ENCODE measurements around the gene BTBD18. TPM values are rescaled to one million over a fixed set of nuclear protein-coding genes. Genes with fewer than 3 reads are reported as not detected.

BTBD18 gene
- total RNA-seq, 4 donors from 2014 or later, result not detected

DNA sequence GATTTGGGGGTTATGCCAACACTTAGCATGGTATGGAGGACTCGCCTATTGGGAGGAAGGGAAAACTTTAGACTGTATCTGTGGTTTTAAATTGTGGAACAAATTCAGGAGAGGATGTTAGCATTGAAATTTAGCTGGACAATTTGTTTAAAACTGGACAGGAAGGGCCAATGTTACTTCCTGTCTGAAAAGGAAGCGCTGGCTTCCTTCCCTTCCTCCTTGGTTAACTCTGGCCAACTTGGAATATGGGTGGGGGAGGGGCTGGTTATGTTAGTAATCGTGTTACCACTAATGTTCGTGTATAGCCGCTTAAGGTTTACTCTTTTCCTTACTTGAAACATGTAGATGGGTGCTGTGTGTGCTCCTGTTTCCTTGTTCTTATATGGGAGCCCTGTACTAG is 23.9 kb upstream of the BTBD18 start:
- intact Hi-C loops (cut with DNase I), result no loop called here
- TF ChIP-seq POLR2A (IDR thresholded peaks at IDR 0.05), result no peak
- TF ChIP-seq, protein P1, sequence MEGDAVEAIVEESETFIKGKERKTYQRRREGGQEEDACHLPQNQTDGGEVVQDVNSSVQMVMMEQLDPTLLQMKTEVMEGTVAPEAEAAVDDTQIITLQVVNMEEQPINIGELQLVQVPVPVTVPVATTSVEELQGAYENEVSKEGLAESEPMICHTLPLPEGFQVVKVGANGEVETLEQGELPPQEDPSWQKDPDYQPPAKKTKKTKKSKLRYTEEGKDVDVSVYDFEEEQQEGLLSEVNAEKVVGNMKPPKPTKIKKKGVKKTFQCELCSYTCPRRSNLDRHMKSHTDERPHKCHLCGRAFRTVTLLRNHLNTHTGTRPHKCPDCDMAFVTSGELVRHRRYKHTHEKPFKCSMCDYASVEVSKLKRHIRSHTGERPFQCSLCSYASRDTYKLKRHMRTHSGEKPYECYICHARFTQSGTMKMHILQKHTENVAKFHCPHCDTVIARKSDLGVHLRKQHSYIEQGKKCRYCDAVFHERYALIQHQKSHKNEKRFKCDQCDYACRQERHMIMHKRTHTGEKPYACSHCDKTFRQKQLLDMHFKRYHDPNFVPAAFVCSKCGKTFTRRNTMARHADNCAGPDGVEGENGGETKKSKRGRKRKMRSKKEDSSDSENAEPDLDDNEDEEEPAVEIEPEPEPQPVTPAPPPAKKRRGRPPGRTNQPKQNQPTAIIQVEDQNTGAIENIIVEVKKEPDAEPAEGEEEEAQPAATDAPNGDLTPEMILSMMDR (IDR thresholded peaks at IDR 0.05), result no peak
- H3K4me3 ChIP-seq (replicated peaks in 1 of 3), result peak overlapping the region in 1 of 3 donors; percentile 16
- peaks cover 96 to 99% of the 10 kb centered on the region in 2 donors for H3K4me1 ChIP-seq
- no peaks in the 10 kb centered on the region for H3K9me3 ChIP-seq
- peak overlapping the region; percentile 97 to 99 (median 99) for H3K27ac ChIP-seq
- WGBS, 2 donors, result 28 to 31% methylated on average over 5 of the region's 5 CpGs
- H3K36me3 ChIP-seq, result no peaks in the 10 kb centered on the region
- no peaks in the 10 kb centered on the region for H3K27me3 ChIP-seq
- no peak for DNase-seq

GRCh38 chr11:57773026-57773598 is 21.5 kb upstream of the BTBD18 start:
- Histone ChIP-seq H3K36me3 (no peaks in the 10 kb centered on the region), H3K4me3 (replicated peaks in 1 of 3) (no peak overlapping the region), H3K9me3 (no peaks in the 10 kb centered on the region), H3K27me3 (no peaks in the 10 kb centered on the region), H3K27ac (peak overlapping the region; percentile 97 to 99 (median 99)), H3K4me1 (peaks cover 91 to 94% of the 10 kb centered on the region in 2 donors)
- intact Hi-C loops (cut with DNase I), result no loop called here
- no peak for DNase-seq
- TF ChIP-seq, protein P1 (IDR thresholded peaks at IDR 0.05), result no peak
- no peak for TF ChIP-seq POLR2A (IDR thresholded peaks at IDR 0.05)
- 69 to 79% methylated on average over 5 of the region's 5 CpGs for WGBS, 2 donors

DNA sequence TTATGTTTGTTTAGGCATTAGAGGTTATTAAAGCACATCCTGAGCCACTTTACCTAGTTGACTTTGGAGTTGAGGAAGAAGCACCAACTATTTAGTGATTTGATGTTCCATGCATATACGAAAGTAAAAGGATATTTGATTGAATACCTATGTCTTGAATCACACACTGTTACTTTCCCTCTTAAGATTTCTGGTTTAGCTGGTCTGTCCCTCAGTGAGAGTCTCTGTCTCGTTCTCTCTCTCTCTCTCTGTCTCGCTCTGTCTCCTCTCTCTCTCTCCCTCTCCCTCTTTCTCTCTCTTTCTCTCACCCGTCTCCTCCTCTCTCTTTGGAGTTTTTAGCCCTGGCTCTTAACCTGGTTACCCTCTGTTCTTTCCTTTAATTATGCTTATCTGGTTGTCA is 20.9 kb upstream of the BTBD18 start:
- no peaks in the 10 kb centered on the region for H3K36me3 ChIP-seq
- DNase-seq, result no peak
- no peak overlapping the region for H3K4me3 ChIP-seq (replicated peaks in 1 of 3)
- 37 to 46% methylated on average over 4 of the region's 4 CpGs for WGBS, 2 donors
- TF ChIP-seq, protein P1 (IDR thresholded peaks at IDR 0.05), result peak in 2 of 6 experiments; percentile 8 to 23
- TF ChIP-seq POLR2A (IDR thresholded peaks at IDR 0.05), result no peak
- intact Hi-C loops (cut with DNase I), result no loop called here
- H3K9me3 ChIP-seq, result no peaks in the 10 kb centered on the region
- peak overlapping the region; percentile 97 to 99 (median 99) for H3K27ac ChIP-seq
- H3K4me1 ChIP-seq, result peaks cover 86 to 88% of the 10 kb centered on the region in 2 donors
- H3K27me3 ChIP-seq, result no peaks in the 10 kb centered on the region

DNA sequence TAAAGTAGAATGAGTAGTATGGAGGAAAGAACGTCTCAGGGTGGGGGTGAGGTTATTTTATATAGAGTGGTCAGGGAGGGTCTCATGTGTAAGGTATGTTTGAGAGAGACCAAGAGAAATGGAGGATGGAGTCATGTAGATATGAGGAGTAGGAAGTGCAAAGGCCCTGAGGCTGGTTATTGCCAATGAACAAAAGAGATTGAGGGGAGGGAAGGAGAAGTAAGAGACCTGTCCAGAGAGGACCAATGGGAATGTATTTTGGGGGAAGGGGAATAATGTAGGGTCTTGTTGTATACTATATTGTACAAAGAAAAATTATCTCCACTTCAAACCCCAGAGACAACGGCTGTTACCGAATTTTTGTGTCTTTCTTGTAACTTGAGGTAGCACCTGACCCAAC is 19.7 kb upstream of the BTBD18 start:
- Histone ChIP-seq H3K4me3 (replicated peaks in 1 of 3) (no peak overlapping the region), H3K36me3 (no peaks in the 10 kb centered on the region), H3K27ac (peak overlapping the region; percentile 7 to 99 (median 97)), H3K27me3 (no peaks in the 10 kb centered on the region), H3K4me1 (peaks cover 80% of the 10 kb centered on the region in 2 donors), H3K9me3 (no peaks in the 10 kb centered on the region)
- TF ChIP-seq POLR2A (IDR thresholded peaks at IDR 0.05), result no peak
- TF ChIP-seq, protein P1 (IDR thresholded peaks at IDR 0.05), result no peak
- 92 to 94% methylated on average over 3 of the region's 3 CpGs for WGBS, 2 donors
- no peak for DNase-seq
- intact Hi-C loops (cut with DNase I), result no loop called here

GRCh38 chr11:57770793-57771192 is 19.2 kb upstream of the BTBD18 start:
- H3K27me3 ChIP-seq, result no peaks in the 10 kb centered on the region
- H3K4me1 ChIP-seq, result peaks cover 80 to 81% of the 10 kb centered on the region in 2 donors
- intact Hi-C loops (cut with DNase I), result no loop called here
- H3K9me3 ChIP-seq, result no peaks in the 10 kb centered on the region
- H3K36me3 ChIP-seq, result no peaks in the 10 kb centered on the region
- no peak for DNase-seq
- H3K27ac ChIP-seq, result peak overlapping the region; percentile 7 to 99 (median 97)
- no peak overlapping the region for H3K4me3 ChIP-seq (replicated peaks in 1 of 3)
- 32 to 33% methylated on average over 1 of the region's 1 CpG for WGBS, 2 donors
- TF ChIP-seq, protein P1 (IDR thresholded peaks at IDR 0.05), result no peak
- TF ChIP-seq POLR2A (IDR thresholded peaks at IDR 0.05), result no peak
